Measurements from ENCODE around the gene ACOT11. TPM values are rescaled to one million over a fixed set of nuclear protein-coding genes. Genes with fewer than 3 reads are reported as not detected.

Gene ACOT11
- total and polyA plus RNA-seq, 12 donors = 25.8 to 77.2 (median 54.7) TPM

DNA sequence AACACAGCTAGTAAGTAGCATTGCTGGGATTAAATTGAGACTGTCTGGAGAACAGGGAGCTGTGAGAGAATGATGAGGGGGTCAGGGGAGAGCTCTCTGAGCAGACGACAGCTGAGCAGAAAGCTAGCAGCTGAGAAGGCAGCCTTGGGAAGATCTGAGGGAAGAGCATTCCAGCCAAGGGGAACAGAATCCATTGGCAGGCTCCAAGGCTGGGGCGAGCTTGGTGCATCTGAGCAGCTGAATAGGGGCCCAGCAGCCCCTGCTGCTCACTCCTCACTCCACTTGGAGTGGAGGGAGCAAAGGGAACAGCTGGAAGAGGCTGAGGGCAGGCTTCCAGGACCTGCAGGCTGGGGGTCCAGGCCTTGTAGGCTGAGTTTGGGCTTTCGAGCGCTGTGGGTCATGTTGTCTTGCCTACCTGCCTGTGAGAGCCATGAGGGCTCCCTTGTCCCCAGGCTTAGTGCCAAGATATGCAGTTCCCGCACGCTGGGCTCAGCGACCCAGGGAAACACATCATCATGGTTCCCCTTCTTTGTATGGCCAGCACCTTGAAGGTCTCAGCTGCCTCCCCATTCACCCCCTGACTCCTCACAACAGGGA lies 10.5 kb downstream of the ACOT11 start:
- no peaks in the 10 kb centered on the region for H3K36me3 ChIP-seq
- TF ChIP-seq, protein P1, sequence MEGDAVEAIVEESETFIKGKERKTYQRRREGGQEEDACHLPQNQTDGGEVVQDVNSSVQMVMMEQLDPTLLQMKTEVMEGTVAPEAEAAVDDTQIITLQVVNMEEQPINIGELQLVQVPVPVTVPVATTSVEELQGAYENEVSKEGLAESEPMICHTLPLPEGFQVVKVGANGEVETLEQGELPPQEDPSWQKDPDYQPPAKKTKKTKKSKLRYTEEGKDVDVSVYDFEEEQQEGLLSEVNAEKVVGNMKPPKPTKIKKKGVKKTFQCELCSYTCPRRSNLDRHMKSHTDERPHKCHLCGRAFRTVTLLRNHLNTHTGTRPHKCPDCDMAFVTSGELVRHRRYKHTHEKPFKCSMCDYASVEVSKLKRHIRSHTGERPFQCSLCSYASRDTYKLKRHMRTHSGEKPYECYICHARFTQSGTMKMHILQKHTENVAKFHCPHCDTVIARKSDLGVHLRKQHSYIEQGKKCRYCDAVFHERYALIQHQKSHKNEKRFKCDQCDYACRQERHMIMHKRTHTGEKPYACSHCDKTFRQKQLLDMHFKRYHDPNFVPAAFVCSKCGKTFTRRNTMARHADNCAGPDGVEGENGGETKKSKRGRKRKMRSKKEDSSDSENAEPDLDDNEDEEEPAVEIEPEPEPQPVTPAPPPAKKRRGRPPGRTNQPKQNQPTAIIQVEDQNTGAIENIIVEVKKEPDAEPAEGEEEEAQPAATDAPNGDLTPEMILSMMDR (IDR thresholded peaks at IDR 0.05) = no peak
- WGBS, 2 donors = 37 to 48% methylated on average over 7 of the region's 7 CpGs
- peak overlapping the region; percentile 49 to 88 (median 78) for H3K27ac ChIP-seq
- peak in 6 of 8 donors; percentile 6 to 58 (median 44) for ATAC-seq
- H3K4me1 ChIP-seq = peaks cover 0 to 47% (median 21%) of the 10 kb centered on the region in 9 donors
- intact Hi-C loops (cut with DNase I) = loop anchor here in 1 of 10 donors (1.0 kb wide), 1 partner anchor 27 kb away; no protein-coding TSS in a partner anchor
- H3K4me3 ChIP-seq = peak overlapping the region in 1 of 10 donors; percentile 11
- no peak for DNase-seq
- peaks cover 0 to 11% (median 5%) of the 10 kb centered on the region in 11 donors for H3K9me3 ChIP-seq
- no peaks in the 10 kb centered on the region for H3K27me3 ChIP-seq

DNA sequence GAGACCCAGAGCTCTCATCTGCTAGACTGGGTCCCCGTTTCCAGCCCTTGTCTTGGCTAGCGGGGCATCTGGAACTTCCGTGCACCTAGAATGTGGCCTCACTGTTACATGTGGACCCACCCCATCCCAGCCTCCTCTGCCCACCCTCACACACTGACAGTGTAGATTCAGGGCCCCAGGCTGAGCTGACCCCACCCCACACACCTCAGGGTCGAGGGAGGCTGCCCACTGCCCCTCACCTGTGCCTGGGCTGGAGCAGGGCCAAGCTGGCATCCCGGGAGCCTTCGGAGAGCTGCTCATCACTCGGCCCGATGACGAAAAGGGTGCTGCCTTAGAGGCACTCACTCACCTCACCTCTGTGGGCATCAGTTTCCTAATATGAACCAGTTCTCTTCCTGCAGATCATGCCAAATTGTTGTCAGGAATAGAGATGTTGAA lies 11.1 kb downstream of the ACOT11 start:
- WGBS, 2 donors = 48 to 63% methylated on average over 9 of the region's 9 CpGs
- Histone ChIP-seq H3K4me1 (peaks cover 0 to 53% (median 27%) of the 10 kb centered on the region in 9 donors), H3K4me3 (peak overlapping the region in 1 of 10 donors; percentile 11), H3K36me3 (no peaks in the 10 kb centered on the region), H3K9me3 (peaks cover 0 to 11% (median 5%) of the 10 kb centered on the region in 11 donors), H3K27me3 (no peaks in the 10 kb centered on the region), H3K27ac (peak overlapping the region; percentile 49 to 88 (median 78))
- intact Hi-C loops (cut with DNase I) = loop anchor here in 1 of 10 donors (1.0 kb wide), 1 partner anchor 26 kb away; no protein-coding TSS in a partner anchor
- TF ChIP-seq, protein P1 (IDR thresholded peaks at IDR 0.05) = no peak
- ATAC-seq = peak in 7 of 8 donors; percentile 23 to 65 (median 44)
- DNase-seq = no peak

- Histone ChIP-seq H3K27ac (peak overlapping the region; percentile 49 to 88 (median 78)), H3K27me3 (no peaks in the 10 kb centered on the region), H3K9me3 (peaks cover 0 to 11% (median 5%) of the 10 kb centered on the region in 11 donors), H3K4me3 (no peak overlapping the region), H3K4me1 (peaks cover 0 to 60% (median 33%) of the 10 kb centered on the region in 9 donors), H3K36me3 (no peaks in the 10 kb centered on the region)
- DNase-seq = peak; percentile 72 to 77
- TF ChIP-seq, protein P1 (IDR thresholded peaks at IDR 0.05) = no peak
- 52 to 53% methylated on average over 3 of the region's 3 CpGs for WGBS, 2 donors
- intact Hi-C loops (cut with DNase I) = loop anchor here in 1 of 10 donors (1.0 kb wide), 1 partner anchor 26 kb away; no protein-coding TSS in a partner anchor
- ATAC-seq = peak; percentile 91 to 95 (median 92)
These were observed 11.8 kb downstream of the ACOT11 start for GRCh38 chr1:54559771-54560231.

GRCh38 chr1:54564312-54565112 lies 16.5 kb downstream of the ACOT11 start:
- intact Hi-C loops (cut with DNase I) = no loop called here
- WGBS, 2 donors = 60 to 69% methylated on average over 17 of the region's 17 CpGs
- DNase-seq = no peak
- TF ChIP-seq, protein P1 (IDR thresholded peaks at IDR 0.05) = no peak
- no peak overlapping the region for H3K4me3 ChIP-seq
- H3K9me3 ChIP-seq = no peaks in the 10 kb centered on the region
- H3K36me3 ChIP-seq = no peaks in the 10 kb centered on the region
- no peaks in the 10 kb centered on the region for H3K27me3 ChIP-seq
- ATAC-seq = no peak
- H3K27ac ChIP-seq = peak overlapping the region in 9 of 10 donors; percentile 11 to 70 (median 55)
- peaks cover 0 to 54% (median 27%) of the 10 kb centered on the region in 9 donors for H3K4me1 ChIP-seq

Data from heart right ventricle (tissue), 16 donors.